Measurements from ENCODE around the gene C12orf75.
"Not testable (repeated sequence)": the region's sequence is repeated elsewhere in the genome, so short reads cannot be mapped to it uniquely, and the experiment has no call there.

The C12orf75 gene

GRCh38 chr12:105382771-105383622 lies 52.5 kb downstream of the C12orf75 start:
- peak; percentile 58 for DNase-seq

- DNase-seq: no peak
Observed at GRCh38 chr12:105384220-105384619, 53.7 kb downstream of the C12orf75 start.

- DNase-seq: no peak
Observed at GRCh38 chr12:105384916-105385535, 54.5 kb downstream of the C12orf75 start.

GRCh38 chr12:105386431-105386830 lies 55.9 kb downstream of the C12orf75 start:
- DNase-seq: no peak

- DNase-seq: no peak
Observed at GRCh38 chr12:105391231-105391630, 60.7 kb downstream of the C12orf75 start.

- no peak for DNase-seq
Observed at GRCh38 chr12:105393587-105393986, 63.1 kb downstream of the C12orf75 start.

- DNase-seq: no peak
Observed at GRCh38 chr12:105396024-105396423, 65.5 kb downstream of the C12orf75 start.

- no peak for DNase-seq
Observed at GRCh38 chr12:105396983-105397382, 66.5 kb downstream of the C12orf75 start.

GRCh38 chr12:105398930-105399329 lies 68.4 kb downstream of the C12orf75 start:
- no peak for DNase-seq

- DNase-seq: no peak
Observed at GRCh38 chr12:105399428-105400081, 69.1 kb downstream of the C12orf75 start.

- DNase-seq: no peak
Observed at GRCh38 chr12:105400227-105400626, 69.7 kb downstream of the C12orf75 start.

- no peak for DNase-seq
Observed at GRCh38 chr12:105401198-105401597, 70.7 kb downstream of the C12orf75 start.

- DNase-seq: no peak
Observed at GRCh38 chr12:105402366-105402765, 71.9 kb downstream of the C12orf75 start.

GRCh38 chr12:105403095-105403494 lies 72.6 kb downstream of the C12orf75 start:
- DNase-seq: no peak

GRCh38 chr12:105404134-105404533 lies 73.6 kb downstream of the C12orf75 start:
- DNase-seq: not testable (repeated sequence)

GRCh38 chr12:105406497-105406896 lies 76.0 kb downstream of the C12orf75 start:
- DNase-seq: no peak

GRCh38 chr12:105409279-105409678 lies 78.8 kb downstream of the C12orf75 start:
- no peak for DNase-seq

GRCh38 chr12:105409801-105410471 lies 79.4 kb downstream of the C12orf75 start:
- no peak for DNase-seq

GRCh38 chr12:105413911-105414487 lies 83.5 kb downstream of the C12orf75 start:
- no peak for DNase-seq

- no peak for DNase-seq
Observed at GRCh38 chr12:105417732-105418131, 87.2 kb downstream of the C12orf75 start.

- DNase-seq: no peak
Observed at GRCh38 chr12:105418229-105418628, 87.7 kb downstream of the C12orf75 start.

- no peak for DNase-seq
Observed at GRCh38 chr12:105418821-105419291, 88.4 kb downstream of the C12orf75 start.

GRCh38 chr12:105419606-105420005 lies 89.1 kb downstream of the C12orf75 start:
- DNase-seq: no peak

Measured in activated CD4-positive, alpha-beta T cell treated with anti-CD3 and anti-CD28 coated beads, Interleukin-10, Interleukin-2, amounts not matched to agents 100 ng/mL and 50 ng/mL, durations not matched to agents 16 hours and 8 hours (primary cell).